Vagina (tissue), 2 donors: ENCODE results near the gene KCNH5.

Experiments used
- CTCF ChIP-seq, 3 experiments: fragments of 450-650 bp in 2 of 3; fragments of 200-600 bp in 1 of 3; sonication (generic) in 1 of 3; IDR thresholded peaks; one replicate each; pipeline ENCODE4 v1.5.1; 2017 to 2019; ENCODE audit warnings: antibody characterized with exemption in 3 of 3, mild to moderate bottlenecking in 2 of 3, moderate library complexity in 2 of 3
- POLR2A ChIP-seq, 2 donors: fragments of 450-650 bp; IDR thresholded peaks; one replicate each; pipeline ENCODE4 v1.6.1; 2017; ENCODE audit warnings: antibody characterized with exemption in 2 of 2, mild to moderate bottlenecking in 2 of 2, moderate library complexity in 2 of 2
- POLR2AphosphoS5 ChIP-seq, 2 donors: sonication (generic); formaldehyde crosslinking; IDR thresholded peaks; one replicate each; pipeline ENCODE4 v1.9.0; 2017; ENCODE audit warnings: antibody characterized with exemption in 2 of 2, mild to moderate bottlenecking in 2 of 2, low read depth in 1 of 2; ENCODE audit not compliant: insufficient read depth in 1 of 2

- no peak for TF ChIP-seq CTCF (IDR thresholded peaks at IDR 0.05)
- TF ChIP-seq POLR2A (IDR thresholded peaks at IDR 0.05) = no peak
- TF ChIP-seq POLR2AphosphoS5 (IDR thresholded peaks at IDR 0.05; ENCODE audit: insufficient read depth in 1 of 2, low read depth in 1 of 2) = no peak
Observed at GRCh38 chr14:62800577-62800976, 244.7 kb downstream of the KCNH5 start.
